NCI-H2171 treated with DMSO at 0.1 percent for 48 hours (cell line): ENCODE results near the gene ZNF581.

Experiments
- DNase-seq: peaks from one replicate; lab custom pipeline; 2025; lab: John Stamatoyannopoulos, UW

ZNF581 gene

GRCh38 chr19:55648585-55649267 is 5.3 kb downstream of the ZNF581 start:
- DNase-seq, result no peak

DNA sequence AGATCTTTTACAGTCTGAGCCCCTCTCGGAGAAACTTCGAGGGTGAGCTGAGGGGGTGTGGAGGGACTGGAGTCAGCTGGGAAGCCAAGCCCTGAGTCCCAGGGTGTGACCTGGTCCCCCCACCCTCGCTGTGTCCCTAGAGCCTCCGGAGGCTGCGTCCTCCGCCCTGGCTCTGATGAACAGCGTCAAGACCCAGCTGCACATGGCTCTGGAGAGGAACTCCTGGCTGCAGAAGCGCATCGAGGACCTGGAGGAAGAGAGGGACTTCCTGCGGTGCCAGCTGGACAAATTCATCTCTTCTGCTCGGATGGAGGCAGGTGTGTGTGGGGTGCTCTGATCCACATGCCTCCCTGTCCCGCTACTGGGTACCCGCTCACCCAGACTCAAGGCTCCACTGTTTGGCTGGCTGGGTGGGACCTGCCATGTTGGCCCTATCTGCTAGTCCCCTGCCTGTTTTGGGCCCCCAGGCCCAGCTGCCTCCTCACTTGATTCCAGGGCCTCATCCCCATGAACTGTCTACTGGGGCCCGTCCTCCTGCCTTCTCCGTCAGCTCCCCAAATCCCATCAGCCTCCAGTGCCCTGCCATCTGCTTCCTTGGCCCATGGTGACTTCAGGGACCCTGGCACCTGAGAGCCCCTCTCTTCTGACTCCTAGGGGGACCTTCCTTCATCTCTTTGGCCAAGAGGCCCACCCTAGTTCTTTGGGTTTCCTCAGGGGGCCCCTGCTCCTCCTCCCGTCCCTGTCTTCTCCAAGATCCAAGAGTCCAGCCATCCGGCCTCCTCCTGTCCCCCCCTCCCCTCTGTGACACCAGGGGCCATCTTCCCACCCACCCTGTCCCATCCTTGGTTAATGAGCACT is 6.0 kb downstream of the ZNF581 start:
- no peak for DNase-seq

GRCh38 chr19:55650126-55650557 is 6.7 kb downstream of the ZNF581 start:
- DNase-seq, result no peak

DNA sequence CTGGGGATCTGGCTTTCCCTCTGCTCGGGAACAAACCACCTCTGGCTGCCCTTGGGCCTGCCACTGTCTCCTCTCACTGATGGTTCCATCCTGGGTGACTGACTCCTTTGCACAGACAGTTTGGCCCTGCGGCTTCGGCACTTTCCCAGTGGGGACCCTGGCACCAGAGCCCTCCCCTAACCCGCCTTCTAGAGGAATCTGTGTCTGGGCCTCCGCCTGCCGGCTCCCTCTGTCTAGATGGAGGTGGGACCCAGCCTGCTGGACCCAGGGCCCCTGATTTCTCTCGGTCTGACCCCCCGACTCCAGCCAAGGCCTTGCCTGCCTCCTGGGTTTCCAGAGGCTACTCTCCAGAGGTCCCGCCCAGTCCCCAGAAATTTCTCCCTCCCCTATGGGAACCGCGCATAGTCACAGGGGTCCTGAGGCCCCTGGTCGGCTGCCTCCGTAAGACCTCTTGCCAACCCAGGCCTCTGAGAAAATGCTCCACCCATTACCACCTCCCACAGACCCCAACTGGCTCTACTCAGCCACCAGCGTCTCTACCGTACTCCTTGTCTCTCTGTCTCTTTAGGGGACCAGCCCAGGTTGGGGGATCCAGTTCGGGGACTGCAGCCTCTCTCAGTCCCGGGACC is 7.3 kb downstream of the ZNF581 start:
- DNase-seq, result no peak

DNA sequence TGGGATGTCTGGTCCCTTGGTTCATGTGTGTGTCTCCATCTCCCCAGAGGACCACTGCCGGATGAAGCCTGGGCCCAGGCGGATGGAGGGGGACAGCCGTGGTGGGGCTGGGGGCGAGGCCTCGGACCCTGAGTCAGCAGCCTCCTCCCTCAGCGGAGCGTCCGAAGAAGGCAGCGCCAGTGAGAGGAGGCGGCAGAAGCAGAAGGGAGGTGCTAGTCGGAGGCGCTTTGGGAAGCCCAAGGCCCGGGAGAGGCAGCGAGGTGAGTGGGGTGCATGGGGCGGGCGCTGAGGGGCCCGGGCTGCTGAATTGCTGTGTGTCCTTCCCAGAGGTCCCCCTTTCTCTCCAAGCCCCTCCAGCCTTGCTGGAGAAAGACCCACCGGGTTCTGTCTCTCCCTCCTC is 7.8 kb downstream of the ZNF581 start:
- no peak for DNase-seq

DNA sequence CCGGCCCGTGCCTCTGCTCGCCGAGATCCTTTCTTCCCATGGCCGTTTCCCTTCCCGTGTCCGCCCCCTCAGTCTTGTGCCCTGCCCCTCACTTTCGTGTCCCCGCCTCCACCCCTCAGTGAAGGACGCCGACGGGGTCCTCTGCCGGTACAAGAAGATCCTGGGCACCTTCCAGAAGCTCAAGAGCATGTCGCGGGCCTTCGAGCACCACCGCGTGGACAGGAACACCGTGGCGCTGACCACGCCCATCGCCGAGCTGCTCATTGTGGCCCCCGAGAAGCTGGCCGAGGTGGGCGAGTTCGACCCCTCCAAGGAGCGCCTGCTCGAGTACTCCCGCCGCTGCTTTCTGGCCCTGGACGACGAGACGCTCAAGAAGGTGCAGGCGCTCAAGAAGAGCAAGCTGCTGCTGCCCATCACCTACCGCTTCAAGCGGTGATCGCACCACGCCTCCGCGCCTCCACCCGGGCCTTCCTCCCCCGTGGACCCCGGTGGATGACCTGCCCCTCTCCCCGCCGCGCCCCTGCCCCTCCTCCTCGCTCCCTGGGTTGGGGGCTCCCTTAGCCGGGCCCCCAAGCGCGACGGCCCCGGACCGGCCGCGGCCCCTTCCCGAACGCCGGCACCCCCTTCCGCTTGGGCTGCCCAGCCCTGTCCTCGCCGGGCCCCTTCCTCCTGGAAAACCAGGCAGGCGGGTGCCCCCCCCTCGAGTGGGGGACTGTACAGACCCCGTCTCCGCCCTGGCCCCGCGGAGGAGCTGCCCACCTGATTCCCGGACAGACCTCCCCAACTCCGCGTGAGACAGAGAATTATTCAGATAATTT is 9.1 kb downstream of the ZNF581 start:
- no peak for DNase-seq

DNA sequence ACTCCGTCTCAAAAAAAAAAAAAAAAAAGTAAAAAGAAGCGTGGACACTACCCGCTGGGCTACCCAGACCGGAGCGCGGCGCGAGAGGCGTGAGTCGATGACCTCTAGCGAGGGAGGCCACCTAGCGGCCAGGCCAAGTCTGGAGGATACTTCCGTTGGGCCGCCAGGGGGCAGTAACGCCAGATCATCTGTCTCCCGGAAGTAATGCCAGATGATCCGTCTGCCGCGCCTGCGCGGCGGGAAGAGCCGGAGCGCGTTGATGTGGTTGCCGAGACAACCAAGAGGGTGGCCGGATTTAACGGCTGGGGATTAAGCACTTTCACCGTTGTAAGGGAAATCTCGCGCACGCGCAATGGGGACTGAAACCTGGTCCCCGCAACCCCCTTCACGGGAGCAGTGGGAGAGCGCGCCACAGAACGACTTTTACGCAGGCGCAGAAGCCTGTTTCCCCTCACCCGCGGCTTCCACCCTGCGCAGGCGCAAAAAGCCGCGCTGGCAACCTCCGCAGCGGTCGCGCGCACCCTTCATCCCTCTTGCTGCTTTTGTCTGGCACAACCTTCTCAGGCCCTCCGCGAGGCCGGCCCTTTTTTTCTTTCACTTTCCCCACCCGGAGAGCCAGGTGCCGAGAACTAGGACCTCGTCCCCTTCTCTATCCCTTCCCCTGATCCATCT is 10.3 kb downstream of the ZNF581 start:
- DNase-seq, result peak; percentile 99

- DNase-seq, result peak; percentile 98
Measured at GRCh38 chr19:55654323-55654867, 10.9 kb downstream of the ZNF581 start.

DNA sequence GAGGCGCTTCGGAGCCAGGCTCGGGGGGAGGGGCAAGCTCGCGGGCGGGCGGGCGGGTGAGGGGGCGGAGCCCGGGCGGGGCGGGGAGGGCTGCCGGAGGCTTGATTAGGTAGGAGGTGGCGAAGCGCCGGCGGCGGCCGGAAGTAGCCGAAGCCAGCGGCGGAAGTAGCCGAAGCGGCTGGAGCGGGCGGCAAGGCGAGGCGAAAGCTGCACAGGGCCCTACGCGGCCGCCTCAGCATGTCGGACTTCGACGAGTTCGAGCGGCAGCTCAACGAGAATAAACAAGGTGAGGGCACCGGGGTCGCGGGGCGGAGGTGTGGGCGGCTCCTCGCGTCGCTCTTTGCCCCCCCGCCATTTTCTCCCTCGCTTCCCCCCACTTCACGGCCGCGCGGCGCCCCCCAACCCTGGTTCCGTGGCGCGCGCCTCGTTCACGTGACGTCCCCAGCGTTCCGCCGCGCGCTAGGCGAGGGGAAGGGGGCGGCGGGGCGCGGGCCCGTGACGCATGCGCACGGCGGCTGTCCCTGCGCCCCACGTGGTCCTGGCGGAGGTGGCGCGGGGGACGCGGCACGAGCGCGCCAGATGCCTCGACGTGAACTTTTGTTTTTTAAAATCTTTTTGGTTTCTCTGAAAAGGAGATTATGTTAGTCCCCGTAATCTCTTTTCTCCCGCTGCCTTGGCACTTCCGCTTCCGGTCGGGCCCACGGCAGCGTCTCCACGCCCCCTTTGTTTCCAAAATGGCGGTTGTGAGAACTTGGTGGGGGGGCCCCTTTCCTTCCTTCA is 11.6 kb downstream of the ZNF581 start, which contains the start of gene U2AF2:
Gene U2AF2, plus strand, starts transcription at position 168 of the 780 bp plus-strand sequence. Its CDS starts 70 bp downstream, at position 238.
- peak; percentile 96 for DNase-seq

GRCh38 chr19:55655648-55656040 is 12.2 kb downstream of the ZNF581 start:
- no peak for DNase-seq

DNA sequence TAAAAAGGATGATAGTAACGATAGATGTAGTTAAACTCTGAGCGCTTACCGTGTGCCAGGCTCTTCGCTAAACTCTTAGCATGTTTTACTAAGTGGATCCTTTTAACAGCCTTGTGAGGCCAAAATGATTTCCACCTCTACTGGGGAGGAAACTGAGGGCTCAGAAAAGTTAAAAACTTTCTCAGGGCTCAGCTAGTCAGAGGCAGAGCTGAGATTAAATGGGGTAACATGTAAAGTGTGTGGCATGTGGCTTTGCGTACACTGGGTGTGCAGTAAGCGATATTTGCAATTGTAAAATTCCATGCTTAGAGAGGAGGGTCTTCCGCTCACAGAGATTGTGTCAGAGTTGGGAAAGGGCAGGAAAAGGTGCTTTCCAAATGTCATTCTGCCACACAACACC is 13.1 kb downstream of the ZNF581 start:
- DNase-seq, result no peak

GRCh38 chr19:55656988-55657747 is 13.7 kb downstream of the ZNF581 start:
- DNase-seq, result no peak

DNA sequence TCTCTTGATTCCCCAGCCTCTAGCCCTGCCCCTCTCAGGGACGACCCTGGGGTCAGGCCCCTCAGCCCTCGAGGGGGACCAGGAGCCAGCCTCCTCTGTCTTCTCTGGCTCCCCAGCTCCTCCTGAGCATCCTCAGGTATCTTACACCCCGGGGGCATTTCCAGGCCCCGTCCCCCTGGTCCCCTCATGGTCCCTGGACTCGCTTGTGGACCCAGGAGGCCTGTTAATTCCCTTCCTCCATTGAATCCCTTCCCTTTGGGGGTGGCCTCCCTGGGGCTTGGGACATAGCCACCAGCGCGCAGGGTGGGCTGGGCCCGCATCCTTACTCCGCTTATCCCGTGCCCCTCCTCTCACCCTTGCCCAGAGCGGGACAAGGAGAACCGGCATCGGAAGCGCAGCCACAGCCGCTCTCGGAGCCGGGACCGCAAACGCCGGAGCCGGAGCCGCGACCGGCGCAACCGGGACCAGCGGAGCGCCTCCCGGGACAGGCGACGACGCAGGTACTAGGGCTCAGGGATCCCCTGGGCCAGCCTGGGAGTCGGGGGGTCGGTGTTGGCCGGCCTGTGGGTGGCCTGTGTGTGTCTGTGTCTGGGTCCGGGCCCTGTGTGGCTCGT is 15.5 kb downstream of the ZNF581 start:
- DNase-seq, result no peak

DNA sequence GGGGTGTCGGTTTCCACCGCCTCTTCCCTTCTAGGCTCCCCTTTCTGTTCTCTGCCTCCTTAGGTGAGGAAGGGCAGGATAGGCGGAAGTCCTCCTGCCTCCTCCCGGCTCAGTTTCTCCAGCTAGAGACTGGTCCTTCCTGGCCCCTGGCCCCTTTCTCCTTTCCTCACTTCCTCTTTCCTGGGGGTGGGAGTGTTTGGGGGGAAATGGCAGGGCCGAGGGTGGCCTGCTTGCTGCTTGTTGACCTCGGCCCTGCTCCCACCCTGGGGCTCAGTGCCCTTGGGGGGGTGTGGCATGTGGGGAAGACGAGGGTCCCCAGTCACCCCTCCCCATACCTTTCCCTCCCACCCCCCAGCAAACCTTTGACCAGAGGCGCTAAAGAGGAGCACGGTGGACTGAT is 16.4 kb downstream of the ZNF581 start:
- DNase-seq, result no peak

DNA sequence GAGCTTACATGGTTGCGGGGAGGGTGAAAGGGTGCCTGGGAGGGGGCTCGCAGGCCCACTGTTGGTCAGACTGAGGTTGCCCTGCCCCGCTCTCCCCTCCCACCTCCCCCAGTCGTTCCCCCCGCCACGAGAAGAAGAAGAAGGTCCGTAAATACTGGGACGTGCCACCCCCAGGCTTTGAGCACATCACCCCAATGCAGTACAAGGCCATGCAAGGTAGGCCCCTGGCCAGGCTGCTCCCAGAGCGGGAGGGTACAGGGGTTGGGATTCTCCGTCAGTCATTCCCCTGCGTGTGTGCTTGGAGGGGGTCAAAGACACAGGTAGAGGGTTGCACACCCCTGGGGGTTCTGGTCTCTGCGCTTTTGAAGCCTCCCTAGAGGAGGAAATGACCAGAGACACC is 17.0 kb downstream of the ZNF581 start:
- DNase-seq, result no peak

DNA sequence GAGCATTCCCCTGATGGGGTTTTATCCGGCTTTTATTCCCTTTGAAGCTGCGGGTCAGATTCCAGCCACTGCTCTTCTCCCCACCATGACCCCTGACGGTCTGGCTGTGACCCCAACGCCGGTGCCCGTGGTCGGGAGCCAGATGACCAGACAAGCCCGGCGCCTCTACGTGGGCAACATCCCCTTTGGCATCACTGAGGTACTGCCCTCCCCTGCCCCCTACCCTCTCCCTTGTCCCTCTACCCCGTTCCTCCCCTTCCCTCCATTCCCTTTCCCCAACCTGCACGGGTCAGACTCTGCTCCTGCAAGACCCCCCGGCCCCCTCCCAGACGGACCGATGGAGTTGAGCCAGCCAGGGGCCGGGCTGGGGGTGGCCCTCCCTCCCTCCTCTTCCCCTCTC is 17.5 kb downstream of the ZNF581 start:
- DNase-seq, result no peak

DNA sequence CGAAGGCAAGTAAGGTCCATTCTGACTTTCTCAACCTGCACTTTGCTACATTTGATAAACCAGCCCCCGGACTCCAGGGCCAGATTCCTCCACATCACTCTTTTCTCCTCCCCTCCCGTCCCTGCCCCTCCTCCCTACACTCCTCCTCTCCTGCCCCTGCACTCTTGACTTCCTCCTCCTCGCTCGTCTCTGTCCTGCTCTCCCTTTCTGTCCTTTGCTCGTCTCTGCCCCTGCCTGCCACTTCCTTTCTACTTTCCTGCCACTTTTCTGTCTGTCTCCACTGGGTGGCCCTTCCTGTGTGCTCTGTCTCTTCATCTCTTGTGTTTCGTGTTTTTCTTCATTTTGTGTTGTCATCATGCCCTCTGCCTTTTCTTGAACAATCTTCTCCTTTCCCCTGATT is 18.4 kb downstream of the ZNF581 start:
- DNase-seq, result no peak

DNA sequence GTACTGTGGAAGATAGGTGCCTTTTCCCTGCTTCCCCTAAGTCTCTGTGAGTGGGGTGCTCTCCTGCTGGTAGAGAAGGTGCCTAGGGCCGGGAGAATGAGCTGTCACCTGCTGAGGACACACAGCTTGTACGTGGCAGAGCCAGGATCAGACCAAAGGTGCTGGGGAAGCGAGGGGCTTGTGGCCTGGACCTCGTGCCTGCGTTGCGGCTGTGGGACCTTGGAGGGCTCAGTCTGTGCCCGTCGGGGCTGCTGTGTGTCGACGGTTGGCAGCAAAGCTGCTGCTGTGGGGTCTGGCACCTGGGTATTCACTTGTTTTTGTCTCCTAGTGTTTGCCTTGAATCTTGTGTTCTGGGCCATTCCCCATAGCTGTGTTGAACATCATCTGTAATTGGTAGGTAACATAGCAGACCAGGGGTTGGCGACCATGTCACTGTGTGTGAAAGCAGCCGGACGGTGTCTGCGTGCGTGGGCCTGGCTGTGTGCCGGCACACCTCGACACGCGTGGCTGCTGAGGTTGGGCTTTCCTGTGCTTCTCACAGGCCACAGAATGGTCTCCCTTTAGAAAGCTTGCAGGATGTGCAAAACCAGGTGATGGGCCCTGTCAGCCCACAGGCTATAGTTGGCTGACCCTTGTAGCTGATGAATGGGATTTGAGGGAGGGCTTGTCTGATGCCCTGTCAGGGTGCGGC is 20.5 kb downstream of the ZNF581 start:
- DNase-seq, result no peak
